ENCODE results near the gene ARHGAP26.
"Not testable (repeated sequence)": the region's sequence is repeated elsewhere in the genome, so short reads cannot be mapped to it uniquely, and the experiment has no call there.

The ARHGAP26 gene

DNA sequence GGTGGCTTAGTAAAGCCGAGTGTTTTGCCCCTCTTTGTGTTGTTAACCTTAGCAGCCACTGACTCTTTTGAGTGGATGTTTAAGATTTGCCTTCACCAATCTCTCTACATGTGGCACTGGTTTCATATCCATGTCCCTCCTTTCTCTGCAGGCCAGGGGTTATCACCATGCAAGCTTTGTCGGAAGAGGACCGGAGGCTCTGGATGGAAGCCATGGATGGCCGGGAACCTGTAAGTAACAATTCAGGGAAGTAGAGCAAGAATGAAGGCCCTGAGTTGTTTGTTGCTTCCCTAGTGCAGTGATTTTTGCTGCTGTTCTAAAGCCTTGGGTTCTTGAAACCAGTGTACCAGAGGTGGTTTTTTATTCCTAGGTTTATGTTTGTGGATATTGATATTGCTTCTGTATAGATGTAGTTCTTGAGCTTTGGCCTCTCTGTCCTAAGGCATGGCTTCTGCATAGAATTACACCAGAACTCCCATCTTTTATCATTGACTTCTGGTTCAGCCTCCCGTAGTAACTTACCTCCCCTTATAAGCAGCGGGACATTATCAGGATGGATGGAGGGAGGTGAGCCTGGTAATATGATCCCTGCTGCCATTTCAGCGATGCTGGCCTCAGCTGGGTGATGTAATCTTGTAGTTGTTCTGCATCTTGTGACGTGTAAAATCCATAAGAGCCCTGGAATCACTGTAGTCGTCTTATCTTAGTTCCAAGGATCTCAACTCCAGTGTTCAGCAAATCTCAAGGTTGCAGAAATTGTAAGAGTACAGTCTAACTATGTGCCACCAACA, 161.9 kb downstream of the ARHGAP26 start:
- DNase-seq (ENCODE audit: low spot score): no peak

DNA sequence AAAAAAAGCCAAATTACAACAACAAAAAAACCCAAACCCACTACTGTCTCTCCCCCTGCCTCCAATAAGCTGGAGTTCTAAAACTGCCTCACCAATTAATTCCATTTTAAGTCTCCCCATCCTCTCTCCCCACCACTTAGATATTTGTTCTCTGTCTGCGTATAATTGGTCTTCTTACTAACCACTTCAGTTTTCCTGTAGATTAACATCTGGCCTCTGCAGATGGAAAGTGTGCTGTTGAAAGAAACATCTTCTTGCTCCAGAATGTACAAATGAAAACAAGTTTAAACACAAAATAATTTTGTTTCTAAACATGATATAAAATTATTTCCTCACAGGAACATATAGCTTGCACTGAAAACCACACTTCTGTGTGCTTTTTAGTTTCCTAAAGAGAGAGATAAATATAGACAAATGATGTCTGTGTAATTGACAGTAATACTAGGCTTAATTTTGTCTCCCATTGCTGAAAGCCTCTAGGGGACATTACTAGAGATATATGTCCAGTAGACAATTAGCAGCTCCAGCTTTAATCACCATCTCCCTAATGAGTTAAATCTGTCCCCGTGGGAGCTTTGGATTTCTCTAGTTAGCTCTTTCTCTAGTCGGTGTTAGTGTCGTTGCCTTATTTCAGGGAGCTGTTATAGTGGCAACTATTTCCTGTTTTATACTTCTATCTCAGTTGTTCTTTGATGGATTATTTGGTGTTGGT, 164.0 kb downstream of the ARHGAP26 start:
- no peak for DNase-seq (ENCODE audit: low spot score)

DNA sequence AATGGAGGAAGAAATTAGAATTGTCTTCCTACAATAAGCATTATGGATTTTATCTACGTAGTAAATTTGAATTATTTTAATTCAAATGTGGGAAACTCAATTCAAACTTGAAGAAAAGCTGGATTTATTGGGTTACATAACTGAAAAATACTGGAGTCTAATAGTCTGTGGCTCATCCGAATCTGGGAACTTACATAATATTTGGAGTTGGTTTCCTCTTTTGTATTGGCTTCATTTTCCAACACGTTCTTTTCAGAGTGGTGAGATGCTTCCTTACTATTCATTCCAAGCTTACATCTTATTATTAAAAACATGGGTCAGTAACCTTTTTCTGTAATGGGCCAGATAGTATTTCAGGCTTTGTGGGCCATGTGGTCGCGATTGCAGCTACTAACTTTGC, 164.8 kb downstream of the ARHGAP26 start:
- no peak for DNase-seq (ENCODE audit: low spot score)

DNA sequence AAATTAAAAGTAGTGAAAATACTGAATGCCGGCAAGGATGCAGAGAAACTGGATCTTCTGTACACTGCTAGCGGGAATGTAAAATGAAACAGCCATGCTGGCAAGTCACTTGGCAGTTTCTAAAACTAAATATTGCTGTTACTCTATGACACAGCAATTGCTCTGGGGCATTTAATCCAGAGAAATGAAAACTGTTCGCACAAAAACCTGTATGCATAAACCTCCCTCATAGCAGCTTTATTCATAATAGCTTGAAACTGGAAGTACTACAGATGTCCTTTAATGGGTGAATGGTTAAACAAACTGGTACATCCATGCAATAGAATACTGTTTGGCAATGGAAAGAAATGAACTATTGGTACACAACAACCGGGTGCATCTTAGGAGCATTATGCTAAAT, 167.2 kb downstream of the ARHGAP26 start:
- DNase-seq (ENCODE audit: low spot score): no peak

DNA sequence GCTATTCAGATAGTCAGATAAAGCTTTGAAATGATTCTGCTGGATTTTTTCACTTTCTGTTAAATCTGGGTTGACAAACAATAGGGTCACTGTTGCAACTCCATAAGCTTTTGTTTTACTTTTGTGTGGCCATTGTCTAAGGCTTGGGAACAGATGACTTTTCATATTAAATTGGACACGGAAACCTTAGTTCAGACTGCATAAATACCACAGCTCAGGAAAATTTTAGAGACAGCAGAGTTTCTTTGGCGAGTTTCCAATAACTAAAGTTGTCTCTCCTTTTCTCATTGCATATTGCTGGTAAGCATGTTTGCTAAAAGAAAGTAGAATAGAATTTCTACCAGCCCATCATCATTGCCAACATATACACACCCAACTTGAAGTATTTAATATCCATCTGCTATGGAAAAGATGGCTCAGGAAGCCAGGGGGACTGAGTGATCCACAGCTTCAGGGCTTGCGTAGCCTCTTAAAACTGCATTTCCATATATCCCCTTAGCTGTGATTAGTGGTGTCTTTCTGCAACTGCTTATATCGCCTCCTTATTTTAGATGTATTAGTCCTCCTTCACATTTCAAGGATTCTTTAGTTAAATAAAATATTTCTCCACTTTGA, 168.2 kb downstream of the ARHGAP26 start:
- DNase-seq (ENCODE audit: low spot score): no peak

DNA sequence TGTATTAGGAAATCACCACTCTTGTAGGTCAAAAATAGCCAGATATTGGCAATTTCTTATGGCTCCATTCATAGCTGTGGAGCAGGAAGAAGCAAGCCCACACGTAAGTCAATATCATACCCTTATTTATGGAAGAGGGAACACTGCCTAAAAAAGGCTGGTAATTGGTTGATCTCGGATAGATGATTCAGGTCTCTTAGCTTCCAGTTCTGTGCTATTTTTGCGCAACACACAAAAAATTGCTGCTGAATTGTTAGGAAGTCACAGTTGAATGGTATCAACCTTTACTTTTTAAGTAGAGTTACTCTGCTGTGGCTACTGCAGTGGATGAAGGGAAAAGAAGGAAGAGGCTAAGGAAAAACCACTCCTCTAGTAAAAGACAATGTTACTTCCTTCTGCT, 168.8 kb downstream of the ARHGAP26 start:
- no peak for DNase-seq (ENCODE audit: low spot score)

DNA sequence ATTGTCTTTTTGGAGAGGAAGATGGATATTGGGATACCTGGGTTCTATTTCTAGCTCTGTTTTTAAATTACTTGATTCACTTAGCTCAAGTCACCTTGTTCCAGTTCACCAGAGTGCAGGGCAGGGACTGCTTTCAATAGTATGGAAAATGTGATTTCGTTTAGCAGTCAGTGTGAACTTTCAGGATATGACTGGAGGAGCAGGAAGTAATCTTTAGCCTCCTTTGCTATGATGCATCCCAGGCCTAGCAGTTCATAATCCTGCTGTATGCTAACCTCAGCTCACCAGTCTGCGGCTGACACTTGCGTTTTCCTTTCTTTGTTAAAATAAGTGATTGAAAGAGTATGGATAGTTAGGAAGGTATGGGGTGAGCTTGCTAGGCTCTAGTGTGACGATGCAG, 169.7 kb downstream of the ARHGAP26 start:
- no peak for DNase-seq (ENCODE audit: low spot score)

DNA sequence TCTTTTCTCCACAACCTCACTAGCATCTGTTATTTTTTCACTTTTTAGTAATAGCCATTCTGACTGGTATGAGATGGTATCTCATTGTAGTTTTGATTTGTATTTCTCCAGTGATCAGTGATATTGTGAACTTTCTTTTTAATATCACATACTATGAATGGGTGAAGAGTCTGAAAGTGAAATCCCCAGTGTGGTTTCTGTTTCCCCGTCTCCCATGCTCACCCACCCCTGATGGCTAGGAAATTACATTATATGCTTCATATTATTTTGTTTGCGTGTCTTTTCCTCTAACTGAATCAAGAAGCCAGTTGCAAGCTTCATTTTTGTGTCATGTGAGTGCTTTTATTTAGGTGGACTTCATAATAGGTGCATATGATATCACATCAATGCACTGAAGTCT, 171.1 kb downstream of the ARHGAP26 start:
- no peak for DNase-seq (ENCODE audit: low spot score)

DNA sequence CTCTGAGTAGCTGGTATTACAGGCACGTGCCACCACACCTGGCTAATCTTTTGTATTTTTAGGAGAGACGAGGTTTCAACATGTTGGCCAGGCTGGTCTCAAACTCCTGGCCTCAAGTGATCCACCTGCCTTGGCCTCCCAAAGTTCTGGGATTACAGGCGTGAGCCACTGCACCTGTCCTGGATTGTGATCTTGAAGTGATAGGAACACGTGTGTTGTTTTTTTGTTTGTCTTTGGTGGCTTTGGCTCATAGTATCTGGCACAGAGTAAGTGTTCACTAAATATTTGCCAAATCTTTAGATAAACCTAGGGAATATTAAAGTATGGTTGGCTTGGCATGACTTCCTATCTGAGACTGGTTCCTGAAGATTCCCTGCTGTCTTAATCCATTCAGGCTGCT, 172.7 kb downstream of the ARHGAP26 start:
- DNase-seq (ENCODE audit: low spot score): no peak

DNA sequence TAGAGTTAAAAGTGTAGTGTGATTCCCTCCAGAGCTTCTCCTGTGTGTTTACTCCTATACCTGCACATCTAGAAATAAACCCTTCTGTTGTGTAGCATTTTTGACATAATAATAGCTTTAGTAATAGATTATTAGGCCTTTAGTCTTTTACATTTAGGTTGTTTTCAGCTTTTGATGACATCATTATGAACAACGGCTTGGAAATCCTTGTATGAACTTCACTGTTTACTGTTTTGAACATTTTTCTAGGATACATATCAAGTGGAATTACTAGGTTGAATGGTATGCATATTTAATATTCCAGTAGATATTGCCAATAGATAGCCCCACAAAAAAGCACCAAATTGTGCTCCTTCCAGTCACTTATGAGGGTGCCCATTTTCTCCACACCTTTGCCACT, 174.0 kb downstream of the ARHGAP26 start:
- DNase-seq (ENCODE audit: low spot score): no peak

DNA sequence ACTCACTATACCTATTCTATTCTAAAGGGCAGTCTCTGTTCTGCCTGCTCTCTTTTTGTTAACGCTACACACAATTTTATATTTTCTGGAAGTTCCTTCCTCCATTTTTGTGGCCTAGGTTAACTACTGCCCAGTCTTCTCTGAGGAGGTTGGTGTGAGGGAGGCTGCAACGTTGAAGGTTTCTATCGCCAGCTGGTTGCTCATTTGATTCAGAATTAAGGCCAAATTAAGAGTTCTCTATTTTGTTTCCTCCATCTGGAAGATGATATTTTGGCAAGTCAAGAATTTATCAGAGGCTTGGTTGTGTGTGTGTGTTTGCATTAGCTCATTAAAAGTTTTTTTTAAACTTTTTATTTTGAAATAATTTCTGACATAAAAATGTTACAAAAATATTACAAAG, 175.1 kb downstream of the ARHGAP26 start:
- DNase-seq (ENCODE audit: low spot score): no peak

DNA sequence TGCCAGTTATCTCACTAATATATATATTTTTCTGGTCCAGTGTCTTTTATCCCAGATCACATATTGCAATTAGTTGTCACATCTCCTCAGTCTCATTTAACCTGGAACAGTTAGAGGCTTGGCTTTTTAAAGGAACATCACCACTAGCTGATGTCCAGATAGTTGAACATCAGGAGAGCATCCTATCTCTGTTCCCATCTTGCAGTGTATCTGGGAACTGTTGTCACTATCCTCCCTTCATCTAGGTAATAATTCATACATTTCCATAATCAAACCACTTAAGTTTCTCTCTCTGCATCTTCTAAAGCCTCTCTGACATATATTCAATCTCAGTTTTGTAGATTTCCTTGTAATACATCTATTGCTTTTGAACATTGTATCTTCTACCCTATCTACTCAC, 175.7 kb downstream of the ARHGAP26 start:
- DNase-seq (ENCODE audit: low spot score): no peak

DNA sequence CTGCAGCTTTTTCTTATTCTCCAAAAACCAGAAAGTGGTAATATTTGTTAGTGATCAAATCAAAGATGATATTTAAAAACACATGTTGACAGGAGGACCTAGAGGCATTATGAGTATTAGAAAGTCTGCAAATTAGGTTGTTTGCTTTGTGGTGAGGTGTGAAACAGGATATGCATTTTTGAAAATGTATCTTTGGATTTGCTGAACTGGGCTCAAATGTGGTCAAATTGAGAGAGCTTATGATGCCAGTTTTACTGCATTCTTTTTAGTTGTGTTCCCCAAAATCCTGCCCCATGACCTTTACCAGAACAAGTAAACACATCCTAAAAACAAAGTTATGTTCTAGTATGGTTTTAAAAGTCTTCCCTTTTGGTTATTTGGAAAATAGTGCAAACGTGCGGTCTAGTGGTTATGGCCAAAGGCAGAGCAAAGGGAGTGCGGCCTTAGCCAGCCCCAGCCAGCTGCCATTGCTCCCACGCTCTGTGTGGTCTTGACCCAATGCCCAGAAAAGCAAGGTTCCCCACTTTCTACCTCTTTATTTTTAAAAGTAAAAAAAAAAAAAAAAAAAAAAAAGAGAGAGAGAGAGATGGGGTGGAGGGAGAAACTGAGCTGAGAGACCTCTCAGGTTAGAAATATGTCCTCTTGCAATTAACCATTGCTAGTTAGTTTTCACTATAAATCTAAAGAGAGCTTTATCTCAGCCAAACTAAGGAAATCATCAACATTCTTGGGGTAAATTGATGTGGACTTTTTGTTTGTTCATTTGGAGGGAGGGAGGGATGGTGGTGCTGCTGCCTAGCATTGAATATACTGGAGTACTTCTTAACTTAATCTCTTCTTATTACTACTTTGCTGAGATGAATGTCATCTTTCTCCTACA, 176.6 kb downstream of the ARHGAP26 start:
- DNase-seq (ENCODE audit: low spot score): no peak

DNA sequence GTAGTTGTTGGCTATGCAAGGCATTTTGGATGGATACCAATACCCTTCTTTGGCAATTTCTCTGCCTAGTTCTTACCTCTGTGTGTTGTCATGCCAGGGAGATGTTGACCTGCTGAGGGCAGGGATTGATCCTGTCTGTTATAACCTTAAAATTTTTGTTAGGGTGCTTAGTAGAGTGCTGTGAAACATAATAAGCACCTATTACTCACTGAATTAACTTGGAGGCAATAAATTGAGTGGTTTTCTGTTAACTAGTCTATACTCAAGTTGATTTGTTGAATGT, 177.2 kb downstream of the ARHGAP26 start:
- DNase-seq (ENCODE audit: low spot score): no peak

DNA sequence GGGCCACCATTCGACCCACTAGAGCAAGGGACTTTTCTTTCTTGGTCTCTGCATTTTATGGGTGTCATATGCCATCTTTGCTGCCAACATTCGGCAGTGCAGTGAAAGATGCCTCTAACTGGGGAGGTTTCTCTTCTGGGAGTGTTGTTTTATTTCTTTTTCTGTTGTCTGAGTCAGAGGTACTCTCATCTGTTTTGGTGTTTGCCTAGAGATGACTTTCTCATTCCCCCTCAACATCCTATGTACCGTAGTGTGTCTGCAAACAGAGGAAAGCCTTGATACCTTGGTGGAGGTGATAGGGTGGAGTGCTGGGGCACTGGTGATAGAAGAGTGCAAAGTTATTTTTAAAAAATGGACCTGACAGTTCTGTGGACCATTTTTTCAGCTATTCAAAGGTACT, 182.1 kb downstream of the ARHGAP26 start:
- no peak for DNase-seq (ENCODE audit: low spot score)

DNA sequence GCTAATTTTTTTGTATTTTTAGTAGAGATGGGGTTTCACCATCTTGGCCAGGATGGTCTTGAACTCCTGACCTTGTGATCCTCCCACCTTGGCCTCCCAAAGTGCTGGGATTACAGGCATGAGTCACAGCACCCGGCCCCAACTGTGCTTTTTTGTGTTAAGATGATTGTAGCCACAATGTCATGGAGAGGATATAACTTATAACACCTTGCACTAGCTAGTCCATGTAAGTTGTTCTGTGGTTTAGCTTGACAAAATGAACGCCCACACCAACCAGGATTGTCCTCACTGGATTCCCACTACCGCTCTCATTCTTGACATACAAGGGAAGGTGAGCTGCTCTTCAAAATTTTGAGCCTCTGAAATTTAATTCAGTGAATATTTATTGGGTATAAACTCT, 182.7 kb downstream of the ARHGAP26 start:
- not testable (repeated sequence) for DNase-seq (ENCODE audit: low spot score)

DNA sequence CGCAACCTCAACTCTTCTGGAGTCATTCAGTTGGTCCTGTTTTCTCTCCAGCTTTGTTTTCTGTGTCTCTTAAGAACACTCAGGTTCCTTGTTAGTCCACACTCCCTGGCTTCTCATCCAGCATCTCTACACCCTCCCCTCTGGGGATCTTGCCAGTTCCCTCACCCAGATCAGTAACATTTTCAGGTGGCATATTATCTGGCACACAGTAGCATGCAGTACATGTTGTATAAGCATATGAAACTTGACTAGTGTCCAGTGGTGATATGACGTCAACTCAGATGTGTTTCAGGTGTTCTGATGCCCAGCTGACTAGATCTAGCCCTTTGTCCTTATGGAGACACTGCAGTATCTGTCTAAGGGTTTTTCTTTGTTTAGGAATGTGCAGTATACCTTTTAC, 184.3 kb downstream of the ARHGAP26 start:
- DNase-seq (ENCODE audit: low spot score): no peak

DNA sequence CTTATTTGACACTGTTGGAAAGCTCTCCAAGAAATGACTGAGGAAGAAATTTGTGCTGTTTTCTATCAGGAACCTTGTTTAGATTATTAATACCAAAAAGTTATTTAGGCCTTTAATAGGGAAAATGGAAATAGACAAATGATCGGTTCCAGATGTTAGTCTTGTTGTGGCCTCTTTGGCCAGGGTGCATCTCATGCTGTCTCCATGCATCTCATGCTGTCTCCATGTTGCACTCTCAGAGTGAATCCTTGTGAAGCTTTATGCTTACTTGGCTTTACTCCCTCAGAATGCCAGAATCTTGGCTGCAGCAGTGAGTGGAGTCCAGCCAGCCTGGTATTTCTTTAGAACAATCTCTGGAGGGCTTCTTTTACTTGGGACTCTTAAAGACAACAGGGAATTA, 185.5 kb downstream of the ARHGAP26 start:
- no peak for DNase-seq (ENCODE audit: low spot score)

DNA sequence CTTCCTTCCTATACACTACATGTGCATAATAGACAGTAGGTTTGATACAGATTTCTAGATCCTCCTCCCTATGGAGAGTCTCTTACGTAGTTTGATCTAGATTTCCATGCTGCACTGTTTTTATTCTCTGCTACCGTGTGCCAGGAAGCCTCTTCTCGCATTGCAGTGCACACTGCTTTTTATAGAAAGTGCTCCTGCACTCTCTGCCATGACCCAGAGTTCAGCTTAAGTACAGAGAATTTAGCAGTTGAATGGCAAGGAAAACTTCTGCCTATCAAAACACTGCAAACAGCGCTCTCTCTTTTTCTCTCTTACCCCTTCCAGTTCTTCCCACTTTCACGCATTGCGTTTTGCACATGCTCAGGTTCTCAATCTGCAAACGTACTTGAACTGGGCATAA, 187.4 kb downstream of the ARHGAP26 start:
- DNase-seq (ENCODE audit: low spot score): no peak

DNA sequence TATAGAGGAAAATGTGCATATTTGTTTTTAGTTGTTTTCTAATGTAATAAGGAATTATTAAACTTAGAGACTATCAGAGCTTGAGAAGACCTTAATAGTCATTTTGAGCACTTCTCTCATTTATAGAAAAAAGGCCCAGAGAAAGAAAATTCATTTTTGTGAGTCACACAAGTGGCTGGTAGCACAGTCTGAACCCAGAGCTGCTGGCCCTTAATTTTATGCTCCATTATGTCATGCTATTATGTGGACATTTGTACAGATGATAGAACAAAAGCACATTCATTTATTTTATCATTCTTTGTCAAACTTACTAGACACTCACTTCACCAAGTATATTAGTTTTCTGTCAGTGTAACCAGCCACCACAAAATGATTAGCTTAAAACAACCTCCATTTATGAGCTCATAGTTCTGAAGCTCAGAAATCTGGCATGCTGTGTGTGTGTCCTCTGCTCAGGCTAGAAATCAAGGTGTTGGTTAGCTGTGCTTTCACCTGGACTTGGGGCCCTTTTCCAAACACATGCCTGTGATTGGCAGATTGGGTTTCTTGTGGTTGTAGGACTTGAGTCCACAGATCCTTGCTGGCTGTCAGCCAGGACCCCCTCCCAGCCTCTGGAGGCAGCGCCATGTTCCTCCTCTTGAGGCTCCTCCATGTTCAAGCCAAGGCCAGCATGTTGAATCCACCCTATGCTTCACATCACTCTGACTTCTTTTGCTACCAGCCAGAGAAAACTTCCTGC, 188.9 kb downstream of the ARHGAP26 start:
- DNase-seq (ENCODE audit: low spot score): no peak

DNA sequence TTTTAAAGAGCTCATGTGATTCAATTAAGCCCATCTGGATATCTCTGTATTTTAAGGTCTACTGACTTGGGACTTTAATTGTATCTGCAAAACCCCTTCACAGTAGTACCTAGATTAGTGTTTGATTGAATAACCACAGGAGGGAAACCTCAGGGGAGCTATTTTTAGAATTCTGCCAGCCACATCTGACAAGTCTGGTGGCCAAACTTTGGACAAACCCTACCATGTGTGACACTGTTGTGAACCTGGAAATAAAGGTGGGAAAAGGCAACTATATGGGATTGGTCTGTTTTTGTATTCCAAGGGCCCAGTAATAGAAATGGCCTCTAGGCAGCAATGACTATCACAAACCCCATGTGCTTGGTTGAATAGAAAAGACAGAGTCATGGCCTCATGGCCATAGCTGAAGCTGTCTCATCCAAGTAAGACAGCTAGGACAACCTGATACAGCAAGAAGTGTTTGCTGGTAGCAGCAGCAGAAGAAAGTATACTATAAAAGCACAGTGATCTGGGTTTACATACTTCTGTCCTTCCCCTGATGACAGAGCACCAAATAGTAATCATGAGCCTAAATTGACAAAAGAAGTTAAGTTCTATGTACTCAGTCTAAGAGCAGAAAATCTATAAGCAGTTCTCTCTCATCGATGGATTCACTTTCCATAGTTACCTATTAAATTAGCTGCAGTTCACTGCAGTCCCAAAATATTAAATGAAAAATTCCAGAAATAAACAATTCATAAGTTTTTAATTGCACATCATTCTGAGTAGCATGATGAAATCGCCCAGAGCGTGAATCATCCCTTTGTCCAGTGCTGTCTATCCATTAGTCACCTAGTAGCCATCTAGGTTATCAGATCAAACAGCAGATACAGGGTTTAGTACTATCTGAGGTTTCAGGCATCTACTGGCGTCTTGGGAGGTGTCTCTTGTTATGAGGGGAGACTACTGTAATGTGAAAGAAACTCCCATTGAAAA, 189.8 kb downstream of the ARHGAP26 start:
- DNase-seq (ENCODE audit: low spot score): no peak

Measured in germinal center (tissue), 1 donor.